Endothelial cell (in vitro differentiated cells): ENCODE results near the gene PSMD8. TPM values are rescaled to one million over a fixed set of nuclear protein-coding genes. Genes with fewer than 3 reads are reported as not detected.

ENCODE experiments used
- DNase-seq: peaks from one replicate; pipeline ENCODE4 v3.0.0; 2021; ENCODE audit warnings: low spot score
- H3K27ac Mint-ChIP-seq: one replicate; pipeline ENCODE4 v1.8.0; 2021; ENCODE audit warnings: mixed read lengths, inconsistent platforms; ENCODE audit not compliant: unreplicated experiment
- H3K27me3 Mint-ChIP-seq: one replicate; pipeline ENCODE4 v1.8.0; 2021; ENCODE audit warnings: mild to moderate bottlenecking, moderate library complexity, mixed read lengths, inconsistent platforms; ENCODE audit not compliant: unreplicated experiment
- H3K36me3 Mint-ChIP-seq: one replicate; pipeline ENCODE4 v1.8.0; 2021; ENCODE audit warnings: mild to moderate bottlenecking, low read depth, mixed read lengths, inconsistent platforms; ENCODE audit not compliant: unreplicated experiment
- H3K4me1 Mint-ChIP-seq: one replicate; pipeline ENCODE4 v1.8.0; 2021; ENCODE audit warnings: mild to moderate bottlenecking, mixed read lengths, inconsistent platforms; ENCODE audit not compliant: unreplicated experiment
- H3K4me3 Mint-ChIP-seq: one replicate; pipeline ENCODE4 v1.8.0; 2021; ENCODE audit warnings: mild to moderate bottlenecking, mixed read lengths, inconsistent platforms; ENCODE audit not compliant: unreplicated experiment
- H3K9me3 Mint-ChIP-seq: one replicate; pipeline ENCODE4 v1.8.0; 2021; ENCODE audit warnings: mixed read lengths, inconsistent platforms; ENCODE audit not compliant: unreplicated experiment
- total RNA-seq: library from RNA; stranded (reverse); fragmentation: NEBNext Ultra II Directional; extraction: Animal tissue kit (Norgen Biotek cat#: 25700); gene quantifications from one replicate; pipeline ENCODE4 v1.2.1, GENCODE V29; 2021; ENCODE audit not compliant: unreplicated experiment
- TF ChIP-seq, protein P1 (sequence below): fragments of 200-600 bp; sonication (generic); IDR thresholded peaks from one replicate; pipeline ENCODE4 v1.5.0; 2021; ENCODE audit warnings: antibody characterized with exemption; ENCODE audit not compliant: unreplicated experiment

The PSMD8 gene
- total RNA-seq, 1 donor from 2014 or later: 137 TPM

DNA sequence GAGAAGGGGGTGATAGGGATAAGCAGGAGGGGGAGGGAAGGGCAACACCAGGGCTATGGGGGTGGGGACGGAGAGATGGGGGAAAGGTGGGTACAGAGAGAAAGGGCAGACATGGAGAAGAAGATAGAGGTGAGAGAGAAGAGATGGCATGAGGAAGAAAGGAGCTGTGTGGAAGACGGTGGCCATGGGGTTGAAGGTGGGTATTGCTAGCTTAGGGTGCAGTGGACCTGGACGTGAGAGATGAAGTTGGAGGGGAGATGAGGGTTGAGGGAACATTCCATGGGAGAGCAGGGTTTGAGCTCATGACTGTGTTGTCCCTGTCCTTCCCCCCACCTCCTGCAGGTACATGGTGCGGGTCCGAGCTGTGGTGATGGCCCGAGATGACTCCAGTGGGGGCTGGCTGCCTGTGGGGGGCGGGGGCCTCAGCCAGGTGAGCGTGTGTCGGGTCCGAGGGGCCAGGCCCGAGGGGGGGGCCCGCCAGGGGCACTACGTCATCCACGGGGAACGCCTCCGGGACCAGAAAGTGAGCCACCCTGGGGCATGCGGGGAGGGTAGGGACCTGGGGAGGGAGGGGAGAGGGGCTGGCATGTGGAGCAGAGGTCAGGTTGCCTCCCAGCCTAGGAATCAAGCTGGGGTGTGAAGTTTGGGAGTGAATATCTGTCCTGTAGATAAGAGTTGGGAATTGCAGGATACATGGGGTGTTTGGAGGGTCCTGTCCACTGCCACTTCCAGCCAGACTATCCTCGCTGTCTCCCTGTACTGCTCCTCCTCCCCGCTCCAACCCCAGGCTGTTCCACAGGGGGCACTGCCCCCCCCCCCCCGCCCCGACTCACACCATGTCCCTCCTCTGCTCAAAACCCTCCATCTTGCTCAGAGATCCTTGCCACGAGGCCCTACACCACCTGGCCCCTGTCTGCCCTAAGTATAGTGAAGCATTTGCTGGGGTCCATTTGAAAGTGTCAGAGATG is 15.9 kb downstream of the PSMD8 start:
- Mint-ChIP-seq H3K27me3 (peaks cover 31% of the 10 kb centered on the region), H3K4me1 (peaks cover 15% of the 10 kb centered on the region), H3K4me3 (peak overlapping the region; percentile 35), H3K36me3 (peaks cover 8% of the 10 kb centered on the region), H3K27ac (peak overlapping the region; percentile 5), H3K9me3 (no peaks in the 10 kb centered on the region)
- TF ChIP-seq, protein P1, sequence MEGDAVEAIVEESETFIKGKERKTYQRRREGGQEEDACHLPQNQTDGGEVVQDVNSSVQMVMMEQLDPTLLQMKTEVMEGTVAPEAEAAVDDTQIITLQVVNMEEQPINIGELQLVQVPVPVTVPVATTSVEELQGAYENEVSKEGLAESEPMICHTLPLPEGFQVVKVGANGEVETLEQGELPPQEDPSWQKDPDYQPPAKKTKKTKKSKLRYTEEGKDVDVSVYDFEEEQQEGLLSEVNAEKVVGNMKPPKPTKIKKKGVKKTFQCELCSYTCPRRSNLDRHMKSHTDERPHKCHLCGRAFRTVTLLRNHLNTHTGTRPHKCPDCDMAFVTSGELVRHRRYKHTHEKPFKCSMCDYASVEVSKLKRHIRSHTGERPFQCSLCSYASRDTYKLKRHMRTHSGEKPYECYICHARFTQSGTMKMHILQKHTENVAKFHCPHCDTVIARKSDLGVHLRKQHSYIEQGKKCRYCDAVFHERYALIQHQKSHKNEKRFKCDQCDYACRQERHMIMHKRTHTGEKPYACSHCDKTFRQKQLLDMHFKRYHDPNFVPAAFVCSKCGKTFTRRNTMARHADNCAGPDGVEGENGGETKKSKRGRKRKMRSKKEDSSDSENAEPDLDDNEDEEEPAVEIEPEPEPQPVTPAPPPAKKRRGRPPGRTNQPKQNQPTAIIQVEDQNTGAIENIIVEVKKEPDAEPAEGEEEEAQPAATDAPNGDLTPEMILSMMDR: no peak
- DNase-seq: peak; percentile 22

GRCh38 chr19:38391911-38392464 is 17.6 kb downstream of the PSMD8 start:
- H3K4me1 Mint-ChIP-seq: peaks cover 15% of the 10 kb centered on the region
- H3K9me3 Mint-ChIP-seq: no peaks in the 10 kb centered on the region
- H3K36me3 Mint-ChIP-seq: peaks cover 14% of the 10 kb centered on the region
- no peak overlapping the region for H3K4me3 Mint-ChIP-seq
- TF ChIP-seq, protein P1: no peak
- no peak overlapping the region for H3K27ac Mint-ChIP-seq
- peaks cover 39% of the 10 kb centered on the region for H3K27me3 Mint-ChIP-seq
- DNase-seq: no peak

GRCh38 chr19:38392707-38393308 is 18.4 kb downstream of the PSMD8 start:
- peaks cover 14% of the 10 kb centered on the region for H3K36me3 Mint-ChIP-seq
- H3K4me1 Mint-ChIP-seq: peaks cover 11% of the 10 kb centered on the region
- peaks cover 39% of the 10 kb centered on the region for H3K27me3 Mint-ChIP-seq
- no peaks in the 10 kb centered on the region for H3K9me3 Mint-ChIP-seq
- no peak overlapping the region for H3K27ac Mint-ChIP-seq
- TF ChIP-seq, protein P1: no peak
- no peak overlapping the region for H3K4me3 Mint-ChIP-seq
- no peak for DNase-seq

DNA sequence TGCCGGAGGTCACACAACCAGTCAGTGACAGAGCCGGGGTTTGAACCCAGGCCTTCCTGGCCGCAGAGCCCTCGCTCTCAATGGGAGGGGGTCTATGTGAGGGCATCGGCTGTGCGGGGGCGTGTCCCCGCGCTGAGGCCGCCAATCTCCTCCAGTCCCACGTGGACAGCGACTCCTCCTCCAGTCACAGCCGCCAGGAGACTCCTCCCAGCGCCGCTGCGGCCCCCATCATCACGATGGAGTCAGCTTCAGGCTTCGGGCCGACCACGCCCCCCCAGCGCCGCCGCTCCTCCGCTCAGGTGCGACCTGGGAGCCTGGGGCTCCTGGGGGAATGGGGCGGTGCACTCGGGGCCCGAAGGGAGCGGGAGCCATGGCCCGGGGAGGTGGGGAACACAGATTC is 20.1 kb downstream of the PSMD8 start:
- peaks cover 10% of the 10 kb centered on the region for H3K4me1 Mint-ChIP-seq
- peaks cover 14% of the 10 kb centered on the region for H3K36me3 Mint-ChIP-seq
- no peaks in the 10 kb centered on the region for H3K9me3 Mint-ChIP-seq
- TF ChIP-seq, protein P1: no peak
- peak; percentile 65 for DNase-seq
- H3K4me3 Mint-ChIP-seq: no peak overlapping the region
- no peak overlapping the region for H3K27ac Mint-ChIP-seq
- H3K27me3 Mint-ChIP-seq: peaks cover 37% of the 10 kb centered on the region
